ENCODE measurements around the gene ADGRL3.

The ADGRL3 gene

GRCh38 chr4:61293707-61294400, 93.7 kb downstream of the ADGRL3 start:
- TF ChIP-seq, protein P1, sequence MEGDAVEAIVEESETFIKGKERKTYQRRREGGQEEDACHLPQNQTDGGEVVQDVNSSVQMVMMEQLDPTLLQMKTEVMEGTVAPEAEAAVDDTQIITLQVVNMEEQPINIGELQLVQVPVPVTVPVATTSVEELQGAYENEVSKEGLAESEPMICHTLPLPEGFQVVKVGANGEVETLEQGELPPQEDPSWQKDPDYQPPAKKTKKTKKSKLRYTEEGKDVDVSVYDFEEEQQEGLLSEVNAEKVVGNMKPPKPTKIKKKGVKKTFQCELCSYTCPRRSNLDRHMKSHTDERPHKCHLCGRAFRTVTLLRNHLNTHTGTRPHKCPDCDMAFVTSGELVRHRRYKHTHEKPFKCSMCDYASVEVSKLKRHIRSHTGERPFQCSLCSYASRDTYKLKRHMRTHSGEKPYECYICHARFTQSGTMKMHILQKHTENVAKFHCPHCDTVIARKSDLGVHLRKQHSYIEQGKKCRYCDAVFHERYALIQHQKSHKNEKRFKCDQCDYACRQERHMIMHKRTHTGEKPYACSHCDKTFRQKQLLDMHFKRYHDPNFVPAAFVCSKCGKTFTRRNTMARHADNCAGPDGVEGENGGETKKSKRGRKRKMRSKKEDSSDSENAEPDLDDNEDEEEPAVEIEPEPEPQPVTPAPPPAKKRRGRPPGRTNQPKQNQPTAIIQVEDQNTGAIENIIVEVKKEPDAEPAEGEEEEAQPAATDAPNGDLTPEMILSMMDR (IDR thresholded peaks at IDR 0.05; ENCODE audit: low read depth, low read length, missing control alignments): no peak
- no peak for DNase-seq (ENCODE audit: low read depth)
- H3K4me3 ChIP-seq (ENCODE audit: low read depth, low read length): no peak overlapping the region

DNA sequence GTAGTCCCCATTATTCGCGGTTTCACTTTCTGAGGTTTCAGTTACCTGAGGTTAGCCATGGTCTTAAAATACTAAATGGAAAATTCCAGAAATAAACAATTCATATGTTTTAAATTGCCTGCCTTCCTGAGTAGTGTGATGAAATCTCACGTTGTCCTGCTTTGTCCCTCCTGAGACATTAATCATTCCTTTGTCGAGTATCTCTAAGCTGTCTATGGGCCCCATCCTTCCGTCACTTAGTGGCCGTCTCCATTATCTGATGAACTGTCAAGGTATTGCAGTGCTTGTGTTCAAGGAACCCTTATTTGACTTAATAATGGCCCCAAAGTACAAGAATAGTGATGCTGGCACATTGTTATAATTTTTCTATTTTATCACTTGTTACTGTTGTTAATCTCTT, 94.8 kb downstream of the ADGRL3 start:
- TF ChIP-seq, protein P1 (IDR thresholded peaks at IDR 0.05; ENCODE audit: low read depth, low read length, missing control alignments): no peak
- DNase-seq (ENCODE audit: low read depth): no peak
- H3K4me3 ChIP-seq (ENCODE audit: low read depth, low read length): no peak overlapping the region

DNA sequence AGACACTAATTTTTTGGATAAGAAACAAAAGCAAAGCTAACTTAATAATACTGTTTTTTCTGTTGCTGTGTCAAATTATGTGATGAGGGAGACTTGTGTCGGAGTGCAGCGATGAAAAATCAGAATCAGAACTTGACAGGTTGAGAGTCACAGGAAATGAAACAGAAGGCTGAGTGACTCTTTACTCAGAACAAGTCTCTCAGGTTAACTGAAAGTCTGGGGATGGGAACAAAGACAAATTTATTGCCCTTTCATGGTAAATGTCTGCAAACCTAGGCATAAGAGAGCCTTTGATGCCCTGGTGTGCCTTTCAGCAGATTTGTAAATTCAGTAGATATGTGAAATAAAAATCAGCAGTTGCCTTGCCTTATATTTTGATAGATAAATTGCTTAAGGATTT, 96.0 kb downstream of the ADGRL3 start:
- no peak overlapping the region for H3K4me3 ChIP-seq (ENCODE audit: low read depth, low read length)
- TF ChIP-seq, protein P1 (IDR thresholded peaks at IDR 0.05; ENCODE audit: low read depth, low read length, missing control alignments): no peak
- no peak for DNase-seq (ENCODE audit: low read depth)

DNA sequence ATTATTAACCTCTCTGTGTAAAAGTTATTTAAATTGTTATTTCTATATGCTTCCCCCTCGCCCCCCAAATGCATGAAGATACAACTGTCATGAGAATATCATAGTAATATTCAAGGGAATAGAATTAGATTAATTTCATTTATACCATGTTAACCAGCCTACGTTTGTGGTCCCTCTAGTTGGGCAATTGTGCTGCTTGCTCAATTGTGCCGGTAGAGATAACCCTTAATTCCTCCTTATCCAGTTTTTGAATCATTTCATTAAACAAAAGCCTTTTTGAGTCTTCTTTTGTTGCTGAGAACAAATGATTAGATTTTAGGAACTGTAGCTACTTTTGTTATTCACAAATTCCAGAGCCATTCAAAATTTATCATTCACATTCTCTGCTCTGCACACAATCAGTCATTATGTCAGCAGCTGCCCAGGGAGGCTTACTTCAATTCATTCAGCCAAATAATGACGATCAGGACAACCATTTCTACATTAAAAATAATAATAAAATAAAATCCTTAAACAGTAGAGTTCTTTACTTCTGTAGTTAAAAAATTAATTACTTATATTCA, 98.1 kb downstream of the ADGRL3 start:
- H3K4me3 ChIP-seq (ENCODE audit: low read depth, low read length): no peak overlapping the region
- TF ChIP-seq, protein P1 (IDR thresholded peaks at IDR 0.05; ENCODE audit: low read depth, low read length, missing control alignments): no peak

GRCh38 chr4:61299316-61299715, 99.2 kb downstream of the ADGRL3 start:
- TF ChIP-seq, protein P1 (IDR thresholded peaks at IDR 0.05; ENCODE audit: low read depth, low read length, missing control alignments): no peak
- H3K4me3 ChIP-seq (ENCODE audit: low read depth, low read length): no peak overlapping the region
- DNase-seq (ENCODE audit: low read depth): no peak

More for the DNA sequence above, 98.1 kb downstream of the ADGRL3 start:
- DNase-seq (ENCODE audit: low read depth): no peak

- no peak overlapping the region for H3K4me3 ChIP-seq (ENCODE audit: low read depth, low read length)
- no peak for DNase-seq (ENCODE audit: low read depth)
- TF ChIP-seq, protein P1 (IDR thresholded peaks at IDR 0.05; ENCODE audit: low read depth, low read length, missing control alignments): no peak
Observed at GRCh38 chr4:61300266-61300844, 100.2 kb downstream of the ADGRL3 start.

All from GM12864 (cell line).